HG02763 (cell line): ENCODE results near the gene CREBBP.

ENCODE experiments used
- ATAC-seq: cut with Tn5 transposase; IDR thresholded peaks from one replicate; pipeline ENCODE4 v1.9.1; 2021; ENCODE audit warnings: mild to moderate bottlenecking, moderate library complexity; ENCODE audit not compliant: unreplicated experiment

CREBBP gene

DNA sequence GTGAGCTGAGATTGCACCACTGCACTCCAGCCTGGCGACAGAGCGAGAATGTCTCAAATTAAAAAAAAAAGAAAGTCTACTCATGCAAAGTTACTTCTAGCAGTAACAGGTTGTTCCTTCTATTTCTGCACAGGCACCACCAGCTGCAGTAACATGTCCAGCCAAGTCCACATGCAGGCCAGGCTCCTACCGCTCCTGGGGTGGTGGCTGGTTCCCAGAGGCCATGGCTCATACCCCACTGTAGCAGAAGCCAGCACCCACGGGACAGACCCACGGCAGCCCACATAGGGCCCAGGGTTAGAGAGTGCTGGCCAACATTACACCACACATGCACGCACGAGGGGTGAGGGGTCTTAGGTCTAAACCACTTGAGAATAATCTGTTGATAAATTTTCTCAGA is 136.5 kb downstream of the CREBBP start:
- ATAC-seq = no peak

GRCh38 chr16:3740934-3741333 is 139.6 kb downstream of the CREBBP start:
- ATAC-seq = no peak

DNA sequence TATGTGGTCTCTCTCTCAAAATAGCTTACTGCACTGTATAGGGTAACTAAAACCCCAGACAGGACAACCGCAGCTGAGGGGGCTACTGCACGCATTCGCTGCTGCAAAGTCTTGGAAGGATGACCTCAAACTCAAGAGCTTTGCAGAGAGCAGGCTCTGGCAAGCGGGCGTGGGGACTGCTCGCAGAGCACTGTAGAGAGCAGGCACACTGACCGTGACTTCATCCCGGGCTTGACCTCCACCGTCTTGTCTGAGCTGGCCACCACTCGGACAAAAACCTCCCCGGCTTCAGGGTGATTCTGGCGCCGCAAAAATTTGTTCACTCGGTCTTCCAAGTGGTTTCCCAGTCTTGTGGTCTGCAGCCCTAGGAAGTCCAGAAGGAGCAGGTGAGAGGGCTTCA is 140.3 kb downstream of the CREBBP start:
- ATAC-seq = no peak

DNA sequence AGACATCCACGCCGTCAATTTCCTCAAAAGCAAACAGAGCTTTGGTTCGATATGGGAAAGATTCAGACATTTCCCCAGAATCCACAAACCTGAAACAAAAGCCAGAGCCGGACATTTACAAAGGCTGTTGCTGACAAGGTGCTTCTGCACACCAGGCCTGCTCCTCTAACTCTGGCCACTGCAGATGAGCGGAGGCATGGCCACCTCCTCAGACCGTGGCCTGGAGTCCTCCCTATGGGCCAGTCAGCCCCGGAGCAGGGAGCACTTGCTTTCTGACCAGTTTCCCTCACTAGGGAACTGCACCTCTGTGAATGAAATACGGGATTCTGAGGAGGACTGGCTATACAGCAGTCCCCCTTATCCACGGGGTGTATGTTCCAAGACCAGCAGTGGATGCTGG is 140.9 kb downstream of the CREBBP start:
- ATAC-seq = no peak

GRCh38 chr16:3738541-3738940 is 142.0 kb downstream of the CREBBP start:
- ATAC-seq = no peak

- ATAC-seq = no peak
Observed at GRCh38 chr16:3738128-3738527, 142.4 kb downstream of the CREBBP start.

DNA sequence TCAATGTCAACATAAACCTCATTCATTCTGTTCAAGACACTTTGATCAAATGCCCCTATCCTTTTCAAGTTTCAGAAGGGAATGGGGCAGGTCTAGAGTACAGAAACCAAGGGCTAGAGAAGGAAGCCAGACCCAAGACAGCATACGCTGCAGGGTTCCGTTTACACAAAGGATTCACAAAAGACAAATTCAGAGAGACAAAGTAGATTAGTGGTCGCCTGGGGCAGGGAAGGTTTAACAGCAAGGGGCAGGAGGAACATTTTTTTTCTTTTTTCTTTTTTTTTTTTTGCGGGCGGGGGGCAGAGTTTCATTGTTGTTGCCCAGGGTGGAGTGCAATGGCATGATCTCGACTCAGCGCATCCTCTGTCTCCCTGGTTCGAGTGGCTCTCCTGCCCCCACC is 143.3 kb downstream of the CREBBP start:
- ATAC-seq = no peak

GRCh38 chr16:3736116-3736515 is 144.4 kb downstream of the CREBBP start:
- ATAC-seq = no peak

GRCh38 chr16:3735541-3735940 is 145.0 kb downstream of the CREBBP start:
- no peak for ATAC-seq

GRCh38 chr16:3734758-3735221 is 145.7 kb downstream of the CREBBP start:
- ATAC-seq = no peak

DNA sequence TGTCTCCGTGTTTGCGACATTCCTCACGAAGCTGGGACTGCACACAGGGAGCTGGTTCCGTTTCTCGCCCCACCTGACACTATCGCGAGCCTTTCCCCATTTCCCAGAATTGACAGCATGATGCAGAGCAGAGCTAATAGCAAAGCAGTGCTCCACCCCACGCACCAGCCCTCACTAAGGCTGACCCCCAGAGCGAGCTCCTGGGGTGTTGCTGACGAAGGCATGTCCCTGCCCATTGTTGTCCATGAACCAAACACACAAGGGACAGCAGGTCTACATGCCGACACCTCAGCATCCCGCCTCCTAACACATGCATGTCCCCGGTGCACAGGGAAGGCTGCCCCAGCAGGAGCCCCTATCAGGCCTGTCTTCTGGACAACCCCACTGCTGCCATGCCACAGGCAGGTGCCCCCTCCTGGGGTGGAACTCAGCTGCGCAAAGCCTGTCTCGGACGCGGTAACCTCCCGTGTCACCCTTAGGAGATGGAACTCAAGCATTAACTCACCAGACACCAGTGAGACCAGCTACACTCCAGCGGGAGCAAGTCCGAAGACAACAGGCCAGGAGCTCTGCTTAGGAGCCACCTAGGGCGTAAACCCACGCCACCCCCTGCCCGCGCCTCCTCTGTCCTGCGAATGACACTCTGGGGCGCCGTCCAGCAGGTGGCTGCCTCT is 146.3 kb downstream of the CREBBP start:
- ATAC-seq = no peak

DNA sequence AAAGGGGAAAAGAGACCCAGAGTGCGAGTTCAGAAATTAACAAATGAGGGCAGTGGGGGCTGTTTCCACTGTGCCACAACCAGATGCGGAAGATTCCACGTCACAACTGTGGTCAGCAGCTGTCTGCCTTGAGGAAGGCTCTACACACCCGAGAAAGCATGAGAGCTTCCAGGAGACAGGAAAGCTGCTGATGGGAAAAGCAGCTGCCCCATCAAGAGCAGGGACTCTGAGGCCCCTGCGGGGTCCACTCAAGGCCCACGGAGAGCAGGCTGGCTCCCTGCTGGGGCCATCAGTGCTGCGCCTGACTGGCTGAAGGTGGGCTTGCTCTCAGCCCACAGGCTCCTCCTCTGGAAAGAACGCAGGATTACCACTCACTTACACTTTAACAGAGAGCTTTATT is 148.3 kb downstream of the CREBBP start:
- ATAC-seq = no peak

GRCh38 chr16:3731126-3731935 is 149.2 kb downstream of the CREBBP start:
- ATAC-seq = no peak

DNA sequence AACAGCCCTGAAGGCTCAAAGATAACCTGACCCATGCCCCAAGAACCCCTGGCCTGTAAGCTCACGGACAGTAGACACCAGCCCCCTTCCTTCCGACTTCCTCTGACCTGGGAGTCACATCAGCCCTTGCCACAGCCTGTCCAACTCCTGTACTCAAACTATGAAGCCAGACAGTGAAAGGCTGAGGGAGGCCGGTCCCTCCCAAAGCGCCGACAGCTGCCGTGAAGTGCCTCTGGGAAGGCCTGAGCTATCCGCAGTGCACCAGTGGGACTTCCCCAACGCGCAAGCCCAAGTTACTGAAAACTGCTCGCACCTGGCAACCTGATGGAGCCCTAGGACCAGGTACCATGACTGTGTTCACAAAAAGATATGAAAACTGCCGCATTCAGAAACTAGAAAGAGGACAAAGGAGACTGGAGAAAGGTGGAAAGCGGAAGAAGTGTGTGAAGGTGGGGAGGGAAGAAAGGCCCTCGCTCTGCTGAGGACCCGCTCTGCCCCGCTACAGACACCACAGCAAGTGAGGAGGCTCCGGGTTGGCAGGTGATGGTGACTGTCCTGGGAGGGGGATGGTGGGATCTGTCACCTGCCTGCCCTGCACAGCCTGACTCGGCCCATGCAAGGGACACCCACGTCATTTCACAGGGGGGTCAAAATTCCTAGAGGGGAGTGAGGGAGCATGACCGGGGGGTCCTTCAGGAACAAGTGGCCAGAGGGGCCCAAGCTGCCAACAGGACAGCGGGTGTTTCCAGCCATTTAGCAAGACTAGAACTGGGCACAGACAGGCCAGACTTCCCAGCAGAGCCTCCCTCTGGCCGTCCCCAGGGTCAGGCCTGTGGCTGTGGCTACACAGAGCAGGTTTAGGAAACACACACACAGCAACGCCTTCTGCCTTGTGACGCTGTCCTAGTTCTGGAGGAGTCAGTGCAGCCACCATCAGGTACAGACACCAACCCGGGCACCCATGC is 150.1 kb downstream of the CREBBP start:
- ATAC-seq = no peak

- ATAC-seq = no peak
Observed at GRCh38 chr16:3729161-3730112, 151.1 kb downstream of the CREBBP start.

- no peak for ATAC-seq
Observed at GRCh38 chr16:3728424-3729160, 151.9 kb downstream of the CREBBP start.

DNA sequence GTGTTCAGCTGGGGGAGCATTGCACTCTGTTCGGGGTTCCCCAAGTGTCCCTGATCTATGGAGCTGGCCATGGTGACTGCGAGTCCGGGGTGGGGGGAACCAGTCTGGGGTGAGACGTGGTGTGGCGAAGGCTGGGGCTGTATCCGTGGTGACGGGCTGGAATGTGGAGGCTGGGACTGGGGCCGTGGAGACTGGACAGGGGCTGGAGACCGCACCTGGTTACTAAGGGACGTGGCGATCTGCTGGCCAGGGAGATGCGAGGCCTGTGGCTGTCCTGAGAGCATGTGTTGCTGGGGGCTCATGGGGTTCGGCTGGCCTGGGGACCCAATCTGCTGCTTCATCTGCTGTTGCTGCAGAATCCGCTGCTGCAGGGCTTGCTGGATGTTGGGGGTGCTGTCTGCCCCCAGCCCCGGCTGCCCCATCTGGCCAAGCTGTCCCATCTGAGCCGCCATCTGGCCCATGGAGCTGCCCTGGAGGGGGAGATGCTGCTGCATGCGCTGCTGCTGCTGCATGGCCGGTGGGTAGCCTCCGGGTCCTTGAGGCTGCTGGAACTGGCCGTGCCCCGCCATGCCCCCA is 152.6 kb downstream of the CREBBP start:
- ATAC-seq = no peak

DNA sequence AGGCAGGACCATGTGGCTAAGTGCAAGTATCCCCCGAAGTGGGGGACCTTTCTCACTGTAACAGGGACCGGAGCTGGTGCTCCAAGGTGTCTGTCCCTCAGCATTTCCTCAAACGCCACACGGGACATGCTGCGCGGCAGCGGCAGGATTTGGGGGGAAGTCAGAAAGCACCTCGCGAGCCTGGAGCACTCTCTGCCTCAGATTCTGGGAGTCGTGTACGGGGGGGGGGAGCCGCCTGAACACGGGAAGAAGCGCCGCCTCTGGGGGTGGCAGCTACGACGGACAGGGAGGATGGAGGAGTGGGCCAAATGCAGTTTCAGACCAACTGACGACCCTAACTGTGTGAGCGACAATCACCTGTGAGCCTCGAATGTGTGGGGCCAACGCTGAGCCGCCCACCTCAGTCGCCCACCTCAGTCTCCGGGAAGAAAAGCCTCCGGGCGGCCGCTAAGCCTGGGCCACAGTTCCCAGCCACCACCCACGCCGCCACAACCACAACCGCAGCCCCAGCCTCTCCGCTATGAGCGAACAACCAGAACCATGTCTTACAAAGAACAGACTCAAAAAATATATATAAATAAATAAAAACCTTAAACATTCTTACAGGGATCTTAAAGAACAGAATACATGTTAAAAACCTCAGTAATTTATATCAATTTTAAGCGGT is 154.4 kb downstream of the CREBBP start:
- ATAC-seq = no peak

GRCh38 chr16:3725276-3725675 is 155.2 kb downstream of the CREBBP start:
- no peak for ATAC-seq
